Skin of body (tissue), 2 donors: ENCODE measurements around the gene RHEB. TPM values are rescaled to one million over a fixed set of nuclear protein-coding genes. Genes with fewer than 3 reads are reported as not detected.
"Not testable (repeated sequence)": the region's sequence is repeated elsewhere in the genome, so short reads cannot be mapped to it uniquely, and the experiment has no call there.

Experiments
- DNase-seq: peaks from one replicate; lab custom pipeline; 2025; lab: John Stamatoyannopoulos, UW
- total RNA-seq: library from RNA; depleted of rRNA; stranded (reverse); fragments of >200 nt; gene quantifications from one replicate; pipeline ENCODE4 v1.2.3, GENCODE V29; 2014

Gene RHEB
- total RNA-seq, result 63.0 TPM

DNA sequence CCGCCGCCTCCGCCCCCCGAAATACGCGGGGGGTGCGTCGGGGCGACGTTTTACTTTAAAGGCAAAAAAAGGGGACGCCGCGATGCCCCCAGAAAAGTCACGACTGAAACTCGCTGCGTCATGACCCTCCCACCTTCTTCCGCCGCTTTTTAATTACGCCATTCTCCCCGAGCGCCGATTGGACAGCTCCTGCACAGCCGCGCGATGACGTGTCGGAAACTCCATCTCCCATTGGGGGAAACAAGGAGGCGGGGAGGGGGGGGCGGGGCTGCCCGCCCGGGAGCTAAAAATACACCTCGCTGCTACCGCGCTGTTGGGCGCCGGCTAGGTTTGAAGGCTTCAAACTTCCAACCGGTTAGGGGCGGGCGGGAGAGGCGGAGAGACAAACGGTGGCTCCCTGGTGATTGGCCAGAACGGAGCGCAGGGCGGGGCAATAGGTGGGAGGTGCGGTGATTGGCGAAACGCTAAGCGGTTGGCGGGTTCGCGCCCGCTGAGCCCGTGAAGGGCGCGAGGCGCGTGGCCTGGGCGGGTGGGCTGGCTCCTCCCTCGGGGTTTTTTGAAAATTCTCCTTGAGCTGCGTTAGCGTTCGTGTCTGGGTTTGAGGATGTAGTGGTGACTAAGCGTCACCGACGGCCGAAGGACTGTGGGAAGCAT is at the start of gene RHEB:
Gene RHEB (minus strand): TSS at position 131 of the 654 bp plus-strand sequence. CDS start 384 bp downstream, outside the sequence.
- peak; percentile 99 for DNase-seq

DNA sequence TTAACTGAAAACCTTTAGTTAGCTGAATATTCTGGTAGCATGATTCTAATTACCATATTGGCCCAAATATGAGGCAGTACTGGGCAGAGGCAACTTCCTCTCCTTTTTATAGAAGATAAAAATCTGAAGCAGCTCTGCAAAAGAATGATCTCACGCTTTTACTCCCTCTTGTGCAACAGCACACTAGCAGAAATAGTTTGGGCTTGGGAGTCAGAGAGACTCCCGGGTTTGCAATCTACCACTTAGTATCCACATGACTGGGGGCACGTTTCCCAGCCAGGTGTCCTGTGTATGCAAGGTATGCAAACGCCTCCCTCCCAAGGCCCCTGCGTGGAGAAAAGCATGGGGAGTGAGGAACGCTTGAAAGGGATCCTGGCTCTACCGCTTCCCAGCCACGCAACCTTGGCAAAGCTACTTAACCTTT is 47.2 kb upstream of the RHEB start:
- DNase-seq, result peak; percentile 67

DNA sequence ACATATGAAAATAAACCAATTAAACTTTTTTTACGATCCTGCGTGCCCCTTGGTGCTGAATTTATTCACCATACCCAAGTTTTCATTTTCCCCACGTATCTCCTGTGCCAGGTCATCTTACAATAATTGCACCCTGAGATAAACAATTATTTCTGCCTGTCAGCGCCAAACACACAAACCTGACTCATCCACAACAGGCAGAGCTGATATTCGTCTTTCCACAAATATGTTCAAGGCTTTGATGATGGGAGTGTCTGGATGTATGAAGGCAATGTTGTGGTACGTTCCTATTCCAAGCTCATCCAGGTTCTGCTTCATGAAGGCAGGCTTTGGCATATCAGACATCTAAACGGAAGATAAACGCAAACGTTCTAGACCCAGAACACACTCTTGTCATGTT is 45.8 kb upstream of the RHEB start:
- no peak for DNase-seq

DNA sequence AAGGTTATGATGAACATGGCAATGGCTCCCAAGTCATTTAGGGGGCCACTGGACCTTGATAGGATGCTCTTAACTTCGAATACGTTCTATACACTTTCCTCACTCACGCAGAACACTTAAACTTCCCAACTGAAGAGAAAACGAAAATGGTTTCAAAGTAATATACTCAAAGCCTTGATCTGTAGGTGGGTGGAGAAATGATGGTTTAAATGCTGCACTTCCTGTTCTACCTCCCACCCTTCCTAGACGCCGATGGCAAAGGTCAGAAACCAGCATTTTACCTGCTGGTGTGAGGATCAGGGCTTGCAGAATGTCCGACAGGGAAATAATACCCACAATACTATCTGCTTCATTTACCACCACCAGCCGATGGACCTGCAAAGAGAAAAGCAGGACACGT is 40.5 kb upstream of the RHEB start:
- DNase-seq, result no peak

DNA sequence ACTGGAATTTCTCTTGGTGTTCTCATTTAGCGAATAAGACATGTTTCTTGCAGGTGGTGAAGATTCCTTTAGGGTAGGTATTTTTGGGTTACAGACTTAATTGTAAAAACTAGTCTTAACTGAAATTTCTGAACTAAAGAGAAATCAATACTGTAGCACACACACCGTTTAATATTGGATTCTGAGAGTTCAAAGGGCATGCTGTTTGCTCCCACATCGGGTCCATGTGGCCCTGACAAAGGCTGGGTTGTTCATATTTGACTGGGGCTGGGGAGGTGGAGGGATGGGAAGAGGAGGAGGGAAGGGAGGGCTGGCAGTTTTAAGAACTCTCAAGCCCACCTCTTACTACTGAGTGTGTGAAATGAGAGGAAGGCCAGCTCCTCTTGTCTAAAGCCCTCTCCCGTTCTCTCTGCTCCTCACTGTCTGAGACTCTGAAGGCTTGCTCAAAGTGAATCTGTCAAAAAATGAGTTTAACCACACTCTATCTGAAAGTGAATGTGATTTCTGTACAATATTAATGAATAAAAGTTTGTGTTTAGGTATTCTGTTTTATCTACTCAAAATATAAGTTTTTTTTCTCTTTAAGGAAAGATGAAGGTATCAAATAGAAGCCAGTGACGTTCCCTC is 40.0 kb upstream of the RHEB start:
- DNase-seq, result no peak

DNA sequence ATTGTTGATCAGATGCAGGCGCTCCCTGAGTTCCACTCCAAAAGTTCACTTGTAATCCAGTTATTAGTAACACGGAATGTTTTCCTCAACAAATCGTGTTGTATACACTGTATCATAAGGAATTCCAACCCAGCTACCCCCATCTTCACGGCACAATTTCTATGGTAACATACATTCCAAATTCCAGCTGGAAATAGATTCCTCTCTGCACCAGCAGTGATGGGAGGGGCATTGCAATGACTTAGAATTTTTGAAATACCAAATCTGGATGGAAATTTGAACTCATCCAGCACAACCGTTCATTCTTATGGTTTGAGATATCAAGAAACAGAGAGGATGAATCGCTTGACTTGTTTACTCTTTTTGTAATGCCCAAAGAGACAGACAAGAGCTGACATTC is 38.9 kb upstream of the RHEB start:
- peak; percentile 73 for DNase-seq

GRCh38 chr7:151556592-151556991 is 36.9 kb upstream of the RHEB start:
- no peak for DNase-seq

DNA sequence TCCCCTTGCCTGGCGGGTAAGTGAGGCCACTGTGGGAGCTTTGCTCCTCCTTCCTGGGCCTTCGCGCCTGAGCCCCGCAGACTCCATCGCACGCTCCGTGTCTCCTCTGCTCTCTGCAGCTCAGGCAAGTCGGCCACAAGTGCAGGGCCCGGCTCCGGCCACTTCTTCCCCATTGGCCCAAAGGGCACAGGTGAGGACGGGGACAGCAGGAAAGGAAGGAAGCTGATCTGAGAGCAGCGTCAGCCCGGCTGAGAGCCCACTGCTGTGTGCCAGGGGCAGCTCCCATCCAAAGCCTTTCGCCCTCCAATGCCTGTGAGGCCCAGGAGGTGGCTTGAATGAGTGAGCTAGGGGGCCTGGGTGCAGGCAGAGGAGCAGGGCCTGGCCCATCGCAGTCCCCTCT is 33.7 kb upstream of the RHEB start:
- no peak for DNase-seq

- no peak for DNase-seq
These were observed 32.8 kb upstream of the RHEB start for GRCh38 chr7:151552352-151553028.

DNA sequence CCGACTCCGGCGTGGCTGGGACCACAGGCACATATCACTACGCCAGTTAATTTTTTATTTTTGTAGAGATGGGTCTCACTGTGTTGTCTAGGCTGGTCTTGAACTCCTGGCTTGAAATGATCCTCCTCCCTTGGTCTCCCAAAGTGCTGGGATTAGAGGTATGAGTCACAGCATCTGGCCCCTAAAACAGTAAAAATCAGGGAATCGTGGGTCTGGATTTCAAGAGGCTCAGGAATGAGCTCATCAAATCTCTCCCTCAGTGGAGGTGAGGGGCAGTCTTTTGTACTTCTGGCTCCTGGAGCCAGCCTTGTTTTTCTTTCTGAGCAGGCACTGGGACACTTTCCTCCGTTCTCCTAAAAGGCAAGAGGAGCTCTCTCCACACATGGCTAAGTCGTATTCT is 32.1 kb upstream of the RHEB start:
- DNase-seq, result no peak

GRCh38 chr7:151550656-151551286 is 31.1 kb upstream of the RHEB start:
- no peak for DNase-seq

DNA sequence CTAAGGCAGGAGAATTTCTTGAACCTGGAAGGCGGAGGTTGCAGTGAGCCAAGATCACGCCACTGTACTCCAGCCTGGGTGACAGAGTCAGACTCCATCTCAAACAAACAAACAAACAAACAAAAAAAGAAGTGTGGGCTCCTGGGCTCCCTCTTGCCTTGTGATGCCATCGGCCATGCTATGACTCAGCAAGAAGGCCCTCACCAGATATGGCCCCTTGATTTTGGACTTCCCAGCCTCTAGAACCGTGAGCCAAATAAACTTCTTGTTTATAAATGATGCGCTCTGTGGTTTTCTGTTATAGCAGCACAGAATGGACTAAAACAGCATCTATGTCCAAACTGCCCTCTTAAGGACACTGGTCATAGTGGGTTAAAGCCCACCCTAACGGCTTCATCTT is 29.9 kb upstream of the RHEB start:
- DNase-seq, result no peak

GRCh38 chr7:151549083-151549482 is 29.4 kb upstream of the RHEB start:
- DNase-seq, result no peak

DNA sequence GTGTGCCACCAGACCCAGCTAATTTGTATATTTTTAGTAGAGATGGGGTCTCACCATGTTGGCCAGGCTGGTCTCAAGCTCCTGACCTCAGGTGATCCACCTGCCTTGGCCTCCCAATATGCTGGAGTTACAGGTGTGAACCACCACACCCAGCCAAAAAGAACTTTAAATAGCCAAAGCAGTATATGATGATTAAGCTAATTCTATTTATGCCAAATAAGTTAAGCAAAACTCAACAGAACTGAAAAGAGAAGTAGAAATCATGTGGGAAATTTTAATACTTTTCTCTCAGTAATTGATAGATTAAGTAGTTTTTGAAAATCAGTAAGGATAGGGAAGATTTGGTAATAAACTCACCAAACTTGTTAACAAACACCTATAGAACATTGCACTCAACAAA is 24.5 kb upstream of the RHEB start:
- DNase-seq, result no peak

DNA sequence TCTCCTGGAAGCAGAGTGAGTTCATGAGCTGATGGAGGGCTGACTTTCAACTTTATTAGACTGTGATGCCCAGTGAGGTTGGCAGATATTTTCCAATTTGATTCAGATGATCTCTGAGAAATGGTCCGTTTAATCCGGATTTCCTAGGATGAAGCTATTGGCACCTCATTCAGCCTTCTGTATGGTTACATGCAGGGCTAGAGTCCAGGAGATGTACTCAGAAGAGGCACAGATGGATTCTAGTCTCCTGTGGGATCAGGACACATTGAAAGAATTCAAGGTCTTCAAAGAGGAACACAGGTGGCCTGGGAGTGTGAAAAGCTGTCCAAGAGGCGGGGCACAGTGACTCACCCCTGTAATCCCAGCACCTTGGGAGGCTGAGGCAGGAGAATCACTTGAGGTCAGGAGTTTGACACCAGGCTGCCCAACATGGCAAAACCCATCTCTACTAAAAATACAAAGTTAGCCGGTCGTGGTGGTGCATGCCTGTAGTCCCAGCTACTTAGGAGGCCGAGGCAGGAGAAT is 23.0 kb upstream of the RHEB start:
- no peak for DNase-seq

- no peak for DNase-seq
These were observed 22.2 kb upstream of the RHEB start for GRCh38 chr7:151541709-151542499.

DNA sequence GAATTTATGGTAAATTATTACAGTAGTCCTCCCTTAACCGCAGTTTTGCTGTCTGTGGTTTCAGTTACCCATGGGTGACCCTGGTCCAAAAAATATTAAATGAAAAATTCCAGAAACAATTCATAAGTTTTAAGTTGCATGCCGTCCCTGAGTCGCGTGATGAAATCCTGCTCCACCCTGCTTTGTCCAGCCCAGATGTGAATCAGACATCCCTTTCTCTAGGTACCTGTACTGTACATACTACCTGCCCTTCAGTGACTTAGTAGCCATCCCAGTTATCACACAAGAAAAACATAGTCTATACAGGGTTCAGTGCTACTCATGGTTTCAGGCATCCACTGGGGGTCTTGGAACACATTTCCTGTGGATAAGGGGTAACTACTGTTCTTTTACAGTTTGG is 20.5 kb upstream of the RHEB start:
- DNase-seq, result no peak

DNA sequence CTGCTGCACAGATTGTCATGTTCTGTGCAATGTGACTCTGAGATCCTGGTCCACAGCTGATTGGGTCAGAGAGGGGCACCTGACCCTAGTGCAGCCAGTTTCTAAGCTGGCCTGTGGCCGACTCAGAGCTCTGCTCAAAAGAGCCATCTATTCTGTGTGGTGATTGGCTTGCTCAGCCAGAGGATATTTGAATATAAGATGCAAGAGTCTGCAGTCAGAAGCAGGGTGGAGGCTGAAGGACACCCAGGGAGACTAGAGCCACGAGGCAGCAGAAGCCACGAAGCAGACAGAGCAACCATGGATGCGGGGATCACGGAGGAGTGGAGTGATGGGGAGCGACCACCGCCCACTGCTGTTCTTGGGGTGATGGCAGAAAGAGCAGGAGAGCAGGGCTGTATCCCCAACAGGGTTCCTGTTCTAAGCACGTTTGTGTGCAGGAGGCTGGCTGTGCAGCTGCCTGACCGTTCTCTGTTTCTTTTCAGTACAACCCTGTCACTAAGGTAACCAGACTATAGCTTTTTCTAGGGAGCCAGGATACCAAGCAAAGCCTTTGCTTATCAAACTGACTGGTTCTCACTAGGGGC is 19.5 kb upstream of the RHEB start:
- no peak for DNase-seq

- peak; percentile 11 for DNase-seq
These were observed 18.3 kb upstream of the RHEB start for GRCh38 chr7:151537818-151538561.

GRCh38 chr7:151536178-151536577 is 16.5 kb upstream of the RHEB start:
- DNase-seq, result not testable (repeated sequence)
